Fibroblast of the aortic adventitia (primary cell): ENCODE data around the gene LNX2. TPM values are rescaled to one million over a fixed set of nuclear protein-coding genes. Genes with fewer than 3 reads are reported as not detected.
A peak's percentile ranks its signal among the peaks of the same experiment; 100 is the strongest.

Experiments used
- DNase-seq: peaks from one replicate; pipeline ENCODE4 v3.0.0-alpha.2; 2010; ENCODE audit warnings: low read depth
- H3K4me3 ChIP-seq: 2 replicates; pipeline ENCODE4 v1.5.1; 2011; ENCODE audit warnings: low read depth, mild to moderate bottlenecking, control low read depth, low read length, moderate library complexity
- total RNA-seq: library from RNA; depleted of rRNA; stranded (reverse); fragments of >200 nt; gene quantifications from 2 replicates; pipeline ENCODE4 v1.2.3, GENCODE V29; 2012; ENCODE audit warnings: low replicate concordance
- TF ChIP-seq, protein P1 (sequence below): IDR thresholded peaks from 2 replicates; pipeline ENCODE4 v1.5.1; 2011; ENCODE audit warnings: mild to moderate bottlenecking, low read length, control low read depth, inconsistent platforms; ENCODE audit not compliant: insufficient read depth

The LNX2 gene
- total RNA-seq, 1 donor, result 6.1 TPM

DNA sequence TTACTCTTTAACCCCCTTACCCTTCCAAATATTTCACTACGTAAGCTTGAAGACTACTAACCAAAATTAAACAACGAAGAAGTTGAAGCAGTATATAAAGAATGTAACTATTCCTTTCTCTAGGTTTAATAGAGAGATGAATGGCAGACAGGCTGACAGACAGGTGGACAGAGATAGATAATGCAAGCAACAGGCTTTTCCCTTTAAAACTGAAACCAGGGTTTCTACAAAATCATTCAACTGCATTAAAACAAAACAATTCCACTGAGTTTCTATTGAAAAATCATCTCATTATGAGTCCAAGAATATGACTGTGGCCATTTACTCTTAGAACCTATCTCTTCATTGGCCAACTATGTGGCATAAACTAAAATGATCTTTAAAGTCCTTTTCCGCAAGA, 15.2 kb downstream of the LNX2 start:
- no peak overlapping the region for H3K4me3 ChIP-seq
- no peak for DNase-seq
- TF ChIP-seq, protein P1, sequence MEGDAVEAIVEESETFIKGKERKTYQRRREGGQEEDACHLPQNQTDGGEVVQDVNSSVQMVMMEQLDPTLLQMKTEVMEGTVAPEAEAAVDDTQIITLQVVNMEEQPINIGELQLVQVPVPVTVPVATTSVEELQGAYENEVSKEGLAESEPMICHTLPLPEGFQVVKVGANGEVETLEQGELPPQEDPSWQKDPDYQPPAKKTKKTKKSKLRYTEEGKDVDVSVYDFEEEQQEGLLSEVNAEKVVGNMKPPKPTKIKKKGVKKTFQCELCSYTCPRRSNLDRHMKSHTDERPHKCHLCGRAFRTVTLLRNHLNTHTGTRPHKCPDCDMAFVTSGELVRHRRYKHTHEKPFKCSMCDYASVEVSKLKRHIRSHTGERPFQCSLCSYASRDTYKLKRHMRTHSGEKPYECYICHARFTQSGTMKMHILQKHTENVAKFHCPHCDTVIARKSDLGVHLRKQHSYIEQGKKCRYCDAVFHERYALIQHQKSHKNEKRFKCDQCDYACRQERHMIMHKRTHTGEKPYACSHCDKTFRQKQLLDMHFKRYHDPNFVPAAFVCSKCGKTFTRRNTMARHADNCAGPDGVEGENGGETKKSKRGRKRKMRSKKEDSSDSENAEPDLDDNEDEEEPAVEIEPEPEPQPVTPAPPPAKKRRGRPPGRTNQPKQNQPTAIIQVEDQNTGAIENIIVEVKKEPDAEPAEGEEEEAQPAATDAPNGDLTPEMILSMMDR, result no peak

DNA sequence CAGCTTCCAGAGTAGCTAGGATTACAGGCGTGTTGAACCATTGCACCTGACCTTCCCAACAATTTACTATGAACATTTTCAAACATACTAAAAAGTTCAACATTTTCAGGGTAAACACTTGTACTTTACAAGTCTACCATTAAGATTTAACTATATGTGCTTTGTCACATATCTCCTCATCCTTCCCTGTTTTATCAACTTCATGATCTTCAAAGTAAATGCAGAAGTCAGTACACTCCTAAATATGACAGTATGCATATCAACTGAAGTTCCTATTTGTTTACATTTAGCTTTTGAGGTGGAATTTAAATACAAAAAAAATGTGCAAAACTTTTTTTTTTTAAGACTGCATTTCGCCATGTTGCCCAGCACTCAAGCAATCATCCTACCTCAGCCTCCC, 18.5 kb downstream of the LNX2 start:
- no peak for DNase-seq
- TF ChIP-seq, protein P1, result no peak
- H3K4me3 ChIP-seq, result no peak overlapping the region

DNA sequence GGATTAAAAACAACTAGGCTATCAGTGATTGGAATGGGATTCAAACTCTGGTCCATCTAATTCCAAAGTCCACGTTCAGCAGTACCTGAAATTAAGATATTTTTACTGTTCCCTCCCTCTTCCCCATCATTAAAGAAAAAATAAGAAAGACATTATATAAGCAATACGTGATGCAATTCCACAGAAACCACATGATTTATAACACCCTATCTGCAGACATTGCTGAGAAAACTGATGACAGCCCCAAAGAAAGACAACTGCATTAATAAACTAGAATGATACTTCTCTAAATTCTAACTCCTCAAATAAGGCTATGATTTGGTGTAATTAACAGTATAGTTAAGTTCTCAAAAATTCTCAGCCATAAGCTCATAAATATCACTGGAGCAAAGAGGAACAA, 19.1 kb downstream of the LNX2 start:
- no peak overlapping the region for H3K4me3 ChIP-seq
- TF ChIP-seq, protein P1, result no peak
- DNase-seq, result no peak

DNA sequence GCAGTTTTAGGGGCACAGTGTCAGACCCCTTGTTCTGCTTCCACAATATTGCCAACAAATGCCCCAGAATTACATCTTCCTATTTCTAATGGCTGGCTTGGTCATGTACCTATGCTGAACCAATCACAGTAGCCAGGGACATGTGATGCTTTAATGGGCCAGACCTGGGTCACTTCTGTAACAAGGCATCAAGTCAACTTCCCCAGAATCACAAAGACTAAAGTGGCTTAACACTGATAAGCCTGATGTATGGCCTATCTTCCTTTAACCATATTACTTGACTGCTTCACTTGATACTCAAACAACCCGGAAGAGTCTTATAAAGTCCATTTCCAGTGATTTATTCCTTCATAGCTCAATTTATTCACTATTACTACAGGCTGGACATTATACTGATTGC, 19.6 kb downstream of the LNX2 start:
- DNase-seq, result no peak
- no peak overlapping the region for H3K4me3 ChIP-seq
- TF ChIP-seq, protein P1, result no peak

DNA sequence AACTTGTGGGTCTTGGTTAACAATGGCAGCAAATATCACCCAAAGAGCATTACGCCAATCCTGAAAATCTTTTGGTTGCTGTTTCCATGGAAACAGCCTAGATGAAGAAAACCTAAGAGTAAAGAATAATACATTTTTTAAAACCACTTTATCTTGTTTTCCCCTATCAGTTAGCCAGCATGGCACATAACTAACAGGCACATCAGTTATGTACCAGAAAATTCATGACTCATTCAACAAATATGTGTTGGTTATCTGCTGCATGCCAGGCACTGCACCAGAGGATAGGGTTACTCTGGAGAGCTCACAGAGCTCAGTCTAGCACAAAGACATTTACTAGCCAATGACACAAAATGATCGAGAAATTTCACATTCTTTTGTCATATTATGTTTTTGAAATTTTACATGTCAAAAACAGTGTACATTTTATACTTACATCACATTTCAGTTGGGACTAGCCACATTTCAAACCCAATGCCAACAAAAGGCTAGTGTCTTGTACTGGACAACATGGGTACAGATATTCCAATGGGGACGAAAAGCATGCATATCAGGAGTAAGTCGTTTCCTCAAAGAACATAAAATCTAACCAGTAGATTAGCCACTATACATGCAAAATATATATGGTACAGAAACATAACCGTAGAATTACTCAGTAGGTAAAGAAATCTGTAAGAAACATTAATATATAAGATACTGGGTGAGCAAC, 20.3 kb downstream of the LNX2 start:
- H3K4me3 ChIP-seq, result no peak overlapping the region
- peak; percentile 78 for DNase-seq
- TF ChIP-seq, protein P1, result no peak

DNA sequence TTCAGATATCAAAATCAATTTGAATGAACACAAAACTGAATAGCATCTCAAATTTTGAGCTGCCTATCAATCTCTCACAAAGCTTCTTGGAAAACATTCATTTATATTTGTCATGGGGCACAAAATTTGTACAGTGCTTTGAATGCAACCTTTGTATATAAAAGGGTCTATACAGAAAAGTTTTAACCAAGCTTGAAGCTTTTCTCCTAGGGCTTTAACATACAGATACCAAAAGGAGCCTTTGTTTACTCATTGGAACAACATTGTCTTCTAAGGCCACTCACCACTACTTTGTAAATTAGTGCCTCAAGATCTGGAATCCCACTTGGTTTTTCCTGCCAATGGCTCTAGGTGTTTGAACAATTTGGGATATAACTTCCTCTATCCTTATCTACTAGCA, 21.2 kb downstream of the LNX2 start:
- TF ChIP-seq, protein P1, result no peak
- no peak overlapping the region for H3K4me3 ChIP-seq
- DNase-seq, result no peak
